NOMO-1 treated with dmso at 0.1 percent for 144 hours (cell line): Measurements from ENCODE around the gene CDH13.
A peak's percentile ranks its signal among the peaks of the same experiment; 100 is the strongest.

ENCODE experiments used
- DNase-seq: peaks from one replicate; lab custom pipeline; 2025; ENCODE audit not compliant: unreplicated experiment; lab: John Stamatoyannopoulos, UW

Gene CDH13

GRCh38 chr16:83727018-83727417 lies 1100.2 kb downstream of the CDH13 start:
- peak; percentile 88 for DNase-seq

GRCh38 chr16:83727751-83728352 lies 1101.1 kb downstream of the CDH13 start:
- no peak for DNase-seq

- no peak for DNase-seq
Measured at GRCh38 chr16:83728492-83728891, 1101.7 kb downstream of the CDH13 start.

GRCh38 chr16:83730812-83731211 lies 1104.0 kb downstream of the CDH13 start:
- DNase-seq = no peak

GRCh38 chr16:83732536-83732935 lies 1105.8 kb downstream of the CDH13 start:
- DNase-seq = no peak

GRCh38 chr16:83733301-83733700 lies 1106.5 kb downstream of the CDH13 start:
- DNase-seq = no peak

GRCh38 chr16:83734136-83734535 lies 1107.4 kb downstream of the CDH13 start:
- no peak for DNase-seq

GRCh38 chr16:83737729-83738354 lies 1111.1 kb downstream of the CDH13 start:
- no peak for DNase-seq

- DNase-seq = no peak
Measured at GRCh38 chr16:83738923-83739503, 1112.2 kb downstream of the CDH13 start.

GRCh38 chr16:83742124-83742899 lies 1115.5 kb downstream of the CDH13 start:
- no peak for DNase-seq

GRCh38 chr16:83743241-83743640 lies 1116.5 kb downstream of the CDH13 start:
- DNase-seq = no peak

- no peak for DNase-seq
Measured at GRCh38 chr16:83743720-83744119, 1117.0 kb downstream of the CDH13 start.

GRCh38 chr16:83744441-83744981 lies 1117.7 kb downstream of the CDH13 start:
- peak; percentile 51 for DNase-seq

GRCh38 chr16:83746611-83747010 lies 1119.8 kb downstream of the CDH13 start:
- no peak for DNase-seq

GRCh38 chr16:83747936-83748335 lies 1121.2 kb downstream of the CDH13 start:
- DNase-seq = no peak

- no peak for DNase-seq
Measured at GRCh38 chr16:83755391-83755790, 1128.6 kb downstream of the CDH13 start.

GRCh38 chr16:83762141-83762991 lies 1135.6 kb downstream of the CDH13 start:
- no peak for DNase-seq

- no peak for DNase-seq
Measured at GRCh38 chr16:83762992-83763358, 1136.2 kb downstream of the CDH13 start.

- DNase-seq = no peak
Measured at GRCh38 chr16:83768986-83769385, 1142.2 kb downstream of the CDH13 start.

GRCh38 chr16:83769397-83770008 lies 1142.7 kb downstream of the CDH13 start:
- peak; percentile 10 for DNase-seq
